Globus pallidus (tissue), 1 donor: Measurements from ENCODE around the gene ARMC6.

Source experiments
- DNase-seq: peaks from one replicate; pipeline ENCODE4 v3.0.0-alpha.2; 2015; ENCODE audit warnings: low spot score

Gene ARMC6

GRCh38 chr19:19107654-19108053 is 74.3 kb downstream of the ARMC6 start:
- DNase-seq: no peak
